Activated naive CD4-positive, alpha-beta T cell treated with anti-CD3 and anti-CD28 coated beads for 36 hours (primary cell): ENCODE results near the gene AOC3. TPM values are rescaled to one million over a fixed set of nuclear protein-coding genes. Genes with fewer than 3 reads are reported as not detected.

ENCODE experiments used
- CTCF ChIA-PET: fragments of 350-600 bp; sonication (Branson Sonifier 250); formaldehyde crosslinking; loops from one replicate; lab custom pipeline; 2021; ENCODE audit warnings: antibody characterized with exemption; lab: Charles Lee
- DNase-seq: peaks from one replicate; pipeline ENCODE4 v3.0.0-alpha.2; 2020
- H3K27ac Mint-ChIP-seq: one replicate; pipeline ENCODE4 v1.8.0; 2021; ENCODE audit warnings: mild to moderate bottlenecking, mixed read lengths
- H3K27me3 Mint-ChIP-seq: one replicate; pipeline ENCODE4 v1.8.0; 2021; ENCODE audit warnings: low read depth, mixed read lengths
- H3K36me3 Mint-ChIP-seq: one replicate; pipeline ENCODE4 v1.8.0; 2021; ENCODE audit warnings: low read depth, mixed read lengths
- H3K4me1 Mint-ChIP-seq: one replicate; pipeline ENCODE4 v1.8.0; 2021; ENCODE audit warnings: low read depth, mixed read lengths
- H3K4me3 Mint-ChIP-seq: one replicate; pipeline ENCODE4 v1.8.0; 2021; ENCODE audit warnings: mild to moderate bottlenecking, moderate library complexity, mixed read lengths
- H3K9me3 Mint-ChIP-seq: one replicate; pipeline ENCODE4 v1.8.0; 2021; ENCODE audit warnings: mixed read lengths
- intact Hi-C: fragments of 100-400 bp; cut with micrococcal nuclease; formaldehyde crosslinking; loops from one replicate; pipeline ENCODE4 v1.15.1; 2023
- total RNA-seq, 2 experiments: library from RNA; stranded (reverse); gene quantifications; one replicate each; pipeline ENCODE4 v1.2.3, GENCODE V29; 2021

AOC3 gene
- total RNA-seq, result 1 to 10 TPM; 1.4 to 2.6 TPM

DNA sequence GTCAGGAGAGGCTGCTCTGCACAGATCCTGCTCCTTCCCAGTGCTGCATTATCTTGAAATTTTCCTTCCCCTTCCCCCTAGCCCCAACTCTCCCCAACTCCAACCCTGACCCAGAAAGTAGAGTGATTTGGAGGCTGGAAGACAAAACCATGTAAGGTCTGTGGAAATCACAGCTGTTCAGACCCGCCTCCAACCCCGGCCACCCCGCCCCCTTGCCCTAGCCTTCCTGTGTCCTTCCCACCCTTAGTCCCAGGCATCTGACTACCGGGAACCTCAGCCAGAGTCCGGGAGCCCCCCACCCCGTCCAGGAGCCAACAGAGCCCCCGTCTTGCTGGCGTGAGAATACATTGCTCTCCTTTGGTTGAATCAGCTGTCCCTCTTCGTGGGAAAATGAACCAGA, at the start of gene AOC3:
Gene AOC3 (plus strand): TSS at position 246 of the 400 bp plus-strand sequence. CDS start 145 bp downstream, at position 391.
- intact Hi-C loops, result no loop called here
- Mint-ChIP-seq H3K27ac (peak within 1 kb of the TSS; percentile 30), H3K4me3 (no peak within 1 kb of the TSS), H3K36me3 (no peaks in the 10 kb centered on the region), H3K9me3 (no peaks in the 10 kb centered on the region), H3K4me1 (peaks cover 4% of the 10 kb centered on the region), H3K27me3 (no peaks in the 10 kb centered on the region)
- DNase-seq, result no peak
- CTCF ChIA-PET, result no interaction called here

- no peak for DNase-seq
- CTCF ChIA-PET, result interaction anchor here (0.9 to 1.5 kb wide), 2 partner anchors 15 to 17 kb away, joined by 3 to 4 read pairs; no protein-coding TSS in a partner anchor
- intact Hi-C loops, result no loop called here
- H3K9me3 Mint-ChIP-seq, result peaks cover 2% of the 10 kb centered on the region
- H3K36me3 Mint-ChIP-seq, result peaks cover 3% of the 10 kb centered on the region
- H3K27me3 Mint-ChIP-seq, result no peaks in the 10 kb centered on the region
- H3K4me1 Mint-ChIP-seq, result peaks cover 6% of the 10 kb centered on the region
- no peak overlapping the region for H3K27ac Mint-ChIP-seq
- H3K4me3 Mint-ChIP-seq, result no peak overlapping the region
Measured at GRCh38 chr17:42803074-42803883, 47.7 kb upstream of the AOC3 start.

DNA sequence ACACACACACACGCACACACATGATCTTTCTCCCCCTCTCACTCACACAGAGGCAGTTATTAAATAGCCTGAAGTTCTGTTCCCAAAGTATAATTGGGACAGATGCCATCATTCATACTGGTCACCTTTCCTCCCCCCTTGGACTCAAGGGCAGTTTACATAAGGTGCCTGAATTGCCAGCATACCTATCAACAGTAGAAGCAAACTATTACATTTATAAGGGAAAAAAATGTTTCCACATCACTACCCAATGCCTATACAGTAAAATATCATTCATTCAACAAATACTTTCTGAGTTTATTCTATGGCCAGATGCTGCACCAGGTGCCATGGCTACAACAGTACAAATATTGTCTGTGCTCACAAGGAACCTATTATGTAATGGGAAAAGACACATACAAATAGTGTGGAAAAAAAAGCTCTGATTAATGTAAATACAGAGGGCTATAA, 46.1 kb upstream of the AOC3 start:
- intact Hi-C loops, result no loop called here
- Mint-ChIP-seq H3K36me3 (peaks cover 2% of the 10 kb centered on the region), H3K27me3 (no peaks in the 10 kb centered on the region), H3K4me3 (no peak overlapping the region), H3K27ac (no peak overlapping the region), H3K9me3 (no peaks in the 10 kb centered on the region), H3K4me1 (no peaks in the 10 kb centered on the region)
- DNase-seq, result no peak
- CTCF ChIA-PET, result interaction anchor here (0.9 kb wide), 1 partner anchor 14 kb away, joined by 3 read pairs; no protein-coding TSS in a partner anchor

DNA sequence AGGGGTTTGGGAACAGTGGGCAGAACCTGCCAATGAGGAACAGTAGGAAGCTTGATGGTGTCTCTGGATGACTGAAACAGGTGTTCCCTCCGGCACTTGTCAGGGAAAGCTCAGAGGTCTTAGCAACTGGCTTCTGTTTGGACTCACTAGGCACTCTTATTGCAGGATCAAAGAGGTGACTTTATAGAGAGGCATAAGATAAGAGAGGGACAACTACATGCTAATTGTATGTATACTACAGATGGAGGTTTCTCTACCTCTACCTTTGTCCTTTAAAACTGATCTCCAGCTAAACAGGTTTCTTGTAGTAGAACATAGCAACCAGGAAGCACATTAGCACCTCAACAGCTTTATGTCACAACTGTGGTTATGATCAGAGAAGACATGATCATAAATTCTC, 44.8 kb upstream of the AOC3 start:
- Mint-ChIP-seq H3K27me3 (no peaks in the 10 kb centered on the region), H3K4me1 (no peaks in the 10 kb centered on the region), H3K36me3 (peaks cover 8% of the 10 kb centered on the region), H3K9me3 (no peaks in the 10 kb centered on the region), H3K27ac (no peak overlapping the region), H3K4me3 (no peak overlapping the region)
- intact Hi-C loops, result no loop called here
- no peak for DNase-seq
- CTCF ChIA-PET, result interaction anchor here (0.9 to 1.3 kb wide), 3 partner anchors 12 to 17 kb away, joined by 3 to 8 read pairs (median 6); partner anchors contain the start of gene BECN1

DNA sequence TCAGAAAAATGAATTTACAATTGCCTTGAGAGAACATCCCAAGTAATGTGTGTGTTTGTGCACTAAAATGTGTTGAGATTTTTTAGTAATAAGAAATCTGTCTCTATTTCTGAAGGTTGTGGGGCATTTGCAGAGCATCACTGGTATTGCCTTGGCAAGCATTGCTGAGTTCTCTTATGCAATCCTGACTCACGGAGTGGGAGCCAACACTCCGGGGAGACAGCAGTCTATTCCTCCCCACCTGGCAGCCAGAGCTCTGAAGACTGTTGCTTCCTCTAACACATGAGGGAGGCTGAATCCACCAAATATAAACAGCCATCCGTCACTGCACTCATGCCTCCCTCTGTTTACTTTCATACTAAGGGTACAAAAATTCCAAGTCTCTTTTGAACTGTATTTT, 41.7 kb upstream of the AOC3 start:
- intact Hi-C loops, result no loop called here
- Mint-ChIP-seq H3K9me3 (no peaks in the 10 kb centered on the region), H3K4me1 (no peaks in the 10 kb centered on the region), H3K4me3 (no peak overlapping the region), H3K36me3 (peaks cover 20% of the 10 kb centered on the region), H3K27me3 (no peaks in the 10 kb centered on the region), H3K27ac (peak overlapping the region; percentile 1)
- CTCF ChIA-PET, result interaction anchor here (1.4 kb wide), 1 partner anchor 11 kb away, joined by 3 read pairs; no protein-coding TSS in a partner anchor
- DNase-seq, result no peak

DNA sequence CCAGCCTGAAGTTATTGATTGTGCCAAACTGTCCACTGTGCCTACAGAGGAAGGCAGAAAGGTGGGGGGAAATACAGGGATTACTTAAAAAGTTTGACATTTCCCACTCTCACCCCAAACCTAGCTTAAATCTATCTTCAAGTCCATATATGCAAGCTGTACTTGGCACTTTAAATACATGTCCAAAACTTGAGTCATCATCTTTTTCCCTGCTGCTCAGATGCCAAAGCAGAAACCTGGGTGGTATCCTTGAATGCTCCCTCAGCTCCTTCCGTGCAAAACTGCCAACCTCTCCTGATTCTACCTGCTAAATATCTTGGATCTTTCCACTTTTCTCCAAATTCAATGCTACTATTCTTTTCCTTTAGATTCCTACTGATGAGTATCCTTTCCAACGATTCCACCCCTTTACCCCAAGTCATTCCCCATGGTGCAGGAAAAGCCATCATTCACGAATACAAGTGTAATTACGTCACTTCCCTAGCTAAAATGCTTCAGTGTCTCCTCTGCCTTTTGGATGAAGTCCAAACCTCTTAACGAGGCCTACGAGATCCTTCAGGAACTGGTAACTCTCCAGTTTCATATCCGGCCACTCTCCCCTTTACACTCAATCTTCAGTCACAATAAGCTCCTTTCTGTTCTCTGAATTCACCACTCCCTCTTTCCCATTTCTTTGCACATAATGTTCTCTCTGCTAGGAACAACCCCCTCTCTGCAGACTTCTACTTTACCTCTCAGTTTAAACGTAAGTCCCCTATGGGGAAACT, 36.2 kb upstream of the AOC3 start:
- peaks cover 45% of the 10 kb centered on the region for H3K36me3 Mint-ChIP-seq
- no peak overlapping the region for H3K27ac Mint-ChIP-seq
- CTCF ChIA-PET, result interaction anchor here (0.6 to 1.4 kb wide), 3 partner anchors 9 to 124 kb away, joined by 3 to 4 read pairs (median 3); partner anchors contain the start of gene BECN1
- H3K27me3 Mint-ChIP-seq, result no peaks in the 10 kb centered on the region
- no peaks in the 10 kb centered on the region for H3K9me3 Mint-ChIP-seq
- intact Hi-C loops, result no loop called here
- H3K4me1 Mint-ChIP-seq, result no peaks in the 10 kb centered on the region
- H3K4me3 Mint-ChIP-seq, result no peak overlapping the region
- no peak for DNase-seq

DNA sequence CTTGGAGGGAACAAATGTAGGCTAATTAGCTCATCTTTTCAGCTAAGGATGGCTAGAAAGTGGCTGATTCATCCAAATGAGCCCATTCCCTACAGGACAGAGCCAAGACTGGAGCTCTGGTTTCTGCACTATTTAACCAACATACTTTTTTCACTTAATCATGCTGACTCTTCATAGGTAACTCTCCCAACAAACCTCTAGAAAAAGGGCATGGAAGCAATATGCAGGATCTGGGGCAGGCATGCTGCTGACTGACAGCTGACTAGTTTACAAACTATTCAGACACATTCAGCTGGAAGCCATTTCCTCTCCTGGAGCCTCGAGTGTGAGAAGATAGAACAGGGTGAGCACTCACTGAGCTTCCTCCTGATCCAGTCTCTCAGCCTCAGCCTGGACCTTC, 33.1 kb upstream of the AOC3 start:
- Mint-ChIP-seq H3K4me3 (no peak overlapping the region), H3K27ac (no peak overlapping the region), H3K4me1 (peaks cover 20% of the 10 kb centered on the region), H3K36me3 (peaks cover 46% of the 10 kb centered on the region), H3K9me3 (no peaks in the 10 kb centered on the region), H3K27me3 (no peaks in the 10 kb centered on the region)
- CTCF ChIA-PET, result interaction anchor here (0.9 to 1.2 kb wide), 3 partner anchors 12 to 119 kb away, joined by 3 to 8 read pairs (median 3); no protein-coding TSS in a partner anchor
- no peak for DNase-seq
- intact Hi-C loops, result no loop called here

DNA sequence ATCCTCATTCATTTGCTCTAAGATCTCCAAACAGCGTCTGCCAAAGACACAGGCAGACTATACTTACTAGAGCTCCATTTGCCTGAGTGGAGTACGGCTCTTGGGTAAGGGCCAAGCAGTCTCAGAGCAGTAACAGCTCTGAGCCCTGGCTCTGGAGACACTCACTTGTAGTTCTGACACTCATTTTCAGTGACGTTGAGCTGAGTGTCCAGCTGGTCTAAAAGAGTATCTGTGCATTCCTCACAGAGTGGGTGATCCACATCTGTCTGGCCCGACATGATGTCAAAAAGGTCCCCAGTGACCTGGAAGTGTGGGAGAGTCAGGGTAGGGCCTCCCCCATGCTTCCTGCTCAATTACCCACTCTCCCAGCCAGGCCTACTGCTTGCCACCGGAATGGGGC, 32.6 kb upstream of the AOC3 start:
- no peak for DNase-seq
- peaks cover 23% of the 10 kb centered on the region for H3K4me1 Mint-ChIP-seq
- intact Hi-C loops, result no loop called here
- H3K27me3 Mint-ChIP-seq, result no peaks in the 10 kb centered on the region
- H3K4me3 Mint-ChIP-seq, result no peak overlapping the region
- no peaks in the 10 kb centered on the region for H3K9me3 Mint-ChIP-seq
- peaks cover 46% of the 10 kb centered on the region for H3K36me3 Mint-ChIP-seq
- H3K27ac Mint-ChIP-seq, result no peak overlapping the region
- CTCF ChIA-PET, result interaction anchor here (0.9 to 1.2 kb wide), 3 partner anchors 12 to 119 kb away, joined by 3 to 8 read pairs (median 3); no protein-coding TSS in a partner anchor

DNA sequence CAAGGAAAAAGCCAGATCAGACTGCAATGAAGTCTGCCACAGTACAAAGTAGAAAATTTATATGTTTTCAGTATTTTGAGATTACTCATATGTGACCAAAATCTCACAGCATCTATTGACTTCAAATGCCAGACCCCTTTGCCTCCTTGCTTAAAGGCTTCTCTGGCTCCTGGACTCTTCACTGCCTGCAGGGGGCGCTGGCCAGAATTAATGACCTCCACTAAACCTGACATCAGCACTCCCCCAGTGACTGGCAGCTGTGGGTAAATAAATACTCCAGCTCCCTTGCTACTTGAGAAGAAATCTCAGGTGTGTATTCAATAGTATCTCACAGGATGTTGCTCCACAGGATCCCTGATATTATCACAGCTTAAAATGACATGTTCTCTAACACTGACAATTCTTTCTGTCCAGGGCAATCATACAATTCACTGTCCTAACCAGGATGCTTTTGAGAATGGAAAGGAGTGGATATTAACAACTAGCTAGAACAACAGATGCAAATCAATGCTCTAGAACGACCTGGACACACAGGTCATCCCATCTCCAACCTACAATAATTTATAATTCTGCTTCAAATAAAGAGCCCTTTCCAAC, 31.0 kb upstream of the AOC3 start:
- H3K27me3 Mint-ChIP-seq, result no peaks in the 10 kb centered on the region
- H3K36me3 Mint-ChIP-seq, result peaks cover 36% of the 10 kb centered on the region
- intact Hi-C loops, result loop anchor here (1.0 kb wide), 1 partner anchor 178 kb away; the partner anchor contains the start of gene RPL27
- H3K4me1 Mint-ChIP-seq, result peaks cover 32% of the 10 kb centered on the region
- H3K9me3 Mint-ChIP-seq, result no peaks in the 10 kb centered on the region
- H3K27ac Mint-ChIP-seq, result no peak overlapping the region
- CTCF ChIA-PET, result interaction anchor here (0.6 to 2.1 kb wide), 12 partner anchors 10 to 759 kb away, joined by 3 to 16 read pairs (median 3); partner anchors contain the start of gene PSME3
- no peak overlapping the region for H3K4me3 Mint-ChIP-seq
- peak; percentile 82 for DNase-seq

- Mint-ChIP-seq H3K36me3 (peaks cover 29% of the 10 kb centered on the region), H3K27ac (no peak overlapping the region), H3K9me3 (no peaks in the 10 kb centered on the region), H3K27me3 (no peaks in the 10 kb centered on the region), H3K4me3 (no peak overlapping the region), H3K4me1 (peaks cover 34% of the 10 kb centered on the region)
- CTCF ChIA-PET, result interaction anchor here (1.0 to 2.1 kb wide), 7 partner anchors 8 to 108 kb away, joined by 3 to 16 read pairs (median 4); partner anchors contain the start of genes PSME3 and WNK4
- intact Hi-C loops, result no loop called here
- DNase-seq, result no peak
Measured at GRCh38 chr17:42821176-42821575, 29.8 kb upstream of the AOC3 start.

GRCh38 chr17:42827472-42827871, 23.5 kb upstream of the AOC3 start:
- Mint-ChIP-seq H3K27me3 (no peaks in the 10 kb centered on the region), H3K36me3 (no peaks in the 10 kb centered on the region), H3K27ac (no peak overlapping the region), H3K4me3 (no peak overlapping the region), H3K9me3 (no peaks in the 10 kb centered on the region), H3K4me1 (peaks cover 26% of the 10 kb centered on the region)
- CTCF ChIA-PET, result no interaction called here
- intact Hi-C loops, result no loop called here
- no peak for DNase-seq
